ENCODE results near the gene NCK2.
"Not testable (repeated sequence)": the region's sequence is repeated elsewhere in the genome, so short reads cannot be mapped to it uniquely, and the experiment has no call there.

NCK2 gene

GRCh38 chr2:105889046-105889445, 144.3 kb downstream of the NCK2 start:
- no peak for DNase-seq (ENCODE audit: low read depth in 2 of 2)

- no peak for DNase-seq (ENCODE audit: low read depth in 2 of 2)
Observed at GRCh38 chr2:105890111-105890510, 145.4 kb downstream of the NCK2 start.

GRCh38 chr2:105890856-105891255, 146.1 kb downstream of the NCK2 start:
- no peak for DNase-seq (ENCODE audit: low read depth in 2 of 2)

- no peak for DNase-seq (ENCODE audit: low read depth in 2 of 2)
Observed at GRCh38 chr2:105893011-105893995, 148.6 kb downstream of the NCK2 start.

GRCh38 chr2:105894327-105894944, 149.7 kb downstream of the NCK2 start:
- DNase-seq (ENCODE audit: low read depth in 2 of 2): no peak

GRCh38 chr2:105895990-105896764, 151.5 kb downstream of the NCK2 start:
- DNase-seq (ENCODE audit: low read depth in 2 of 2): no peak

- no peak for DNase-seq (ENCODE audit: low read depth in 2 of 2)
Observed at GRCh38 chr2:105896765-105897163, 152.1 kb downstream of the NCK2 start.

GRCh38 chr2:105897694-105898093, 153.0 kb downstream of the NCK2 start:
- DNase-seq (ENCODE audit: low read depth in 2 of 2): not testable (repeated sequence)

GRCh38 chr2:105903051-105903674, 158.5 kb downstream of the NCK2 start:
- DNase-seq (ENCODE audit: low read depth in 2 of 2): no peak

GRCh38 chr2:105904938-105905337, 160.2 kb downstream of the NCK2 start:
- no peak for DNase-seq (ENCODE audit: low read depth in 2 of 2)

- no peak for DNase-seq (ENCODE audit: low read depth in 2 of 2)
Observed at GRCh38 chr2:105906481-105906880, 161.8 kb downstream of the NCK2 start.

GRCh38 chr2:105907184-105907583, 162.5 kb downstream of the NCK2 start:
- DNase-seq (ENCODE audit: low read depth in 2 of 2): no peak

- DNase-seq (ENCODE audit: low read depth in 2 of 2): no peak
Observed at GRCh38 chr2:105909215-105909614, 164.5 kb downstream of the NCK2 start.

GRCh38 chr2:105910497-105911238, 166.0 kb downstream of the NCK2 start:
- DNase-seq (ENCODE audit: low read depth in 2 of 2): no peak

GRCh38 chr2:105911425-105911824, 166.7 kb downstream of the NCK2 start:
- no peak for DNase-seq (ENCODE audit: low read depth in 2 of 2)

GRCh38 chr2:105912081-105912480, 167.4 kb downstream of the NCK2 start:
- no peak for DNase-seq (ENCODE audit: low read depth in 2 of 2)

- DNase-seq (ENCODE audit: low read depth in 2 of 2): no peak
Observed at GRCh38 chr2:105915005-105915558, 170.4 kb downstream of the NCK2 start.

- DNase-seq (ENCODE audit: low read depth in 2 of 2): no peak
Observed at GRCh38 chr2:105917226-105917625, 172.5 kb downstream of the NCK2 start.

- no peak for DNase-seq (ENCODE audit: low read depth in 2 of 2)
Observed at GRCh38 chr2:105917688-105918087, 173.0 kb downstream of the NCK2 start.

GRCh38 chr2:105919191-105919811, 174.6 kb downstream of the NCK2 start:
- DNase-seq (ENCODE audit: low read depth in 2 of 2): no peak
